Loucy (cell line): ENCODE results near the gene SLC4A8.

Experiments
- H2AFZ ChIP-seq: fragments of 200-600 bp; sonication (generic); 2 replicates; pipeline ENCODE4 v1.6.0; 2016; ENCODE audit warnings: antibody characterized with exemption, mild to moderate bottlenecking, low read length, moderate library complexity
- H3F3A ChIP-seq: fragments of 200-600 bp; 2 replicates; pipeline ENCODE4 v1.6.0; 2016; ENCODE audit warnings: antibody characterized with exemption, low read depth, mild to moderate bottlenecking
- H3K27me3 ChIP-seq: fragments of 200-600 bp; sonication (generic); 2 replicates; pipeline ENCODE4 v1.6.1; 2014; ENCODE audit warnings: low read length, mild to moderate bottlenecking; ENCODE audit not compliant: insufficient read depth, poor library complexity, severe bottlenecking
- H3K36me3 ChIP-seq: fragments of 200-600 bp; sonication (generic); 2 replicates; pipeline ENCODE4 v1.6.1; 2016; ENCODE audit warnings: low read length; ENCODE audit not compliant: insufficient read depth
- H3K4me1 ChIP-seq: fragments of 200-600 bp; sonication (generic); 2 replicates; pipeline ENCODE4 v1.5.1; 2014; ENCODE audit warnings: low read length, mild to moderate bottlenecking; ENCODE audit not compliant: insufficient read depth, poor library complexity, severe bottlenecking
- H3K4me2 ChIP-seq: fragments of 200-600 bp; sonication (generic); 2 replicates; pipeline ENCODE4 v1.6.0; 2014; ENCODE audit warnings: antibody characterized with exemption, low read length, low read depth, mild to moderate bottlenecking; ENCODE audit not compliant: poor library complexity, severe bottlenecking
- H3K4me3 ChIP-seq: fragments of 200-600 bp; sonication (generic); 2 replicates; pipeline ENCODE4 v1.5.1; 2014; ENCODE audit warnings: low read length, mild to moderate bottlenecking, mixed read lengths; ENCODE audit not compliant: poor library complexity, severe bottlenecking
- H3K79me2 ChIP-seq: fragments of 200-600 bp; sonication (generic); 2 replicates; pipeline ENCODE4 v1.6.1; 2014; ENCODE audit warnings: low read length; ENCODE audit not compliant: insufficient read depth
- H3K9ac ChIP-seq: fragments of 200-600 bp; sonication (generic); 2 replicates; pipeline ENCODE4 v1.6.0; 2014; ENCODE audit warnings: mild to moderate bottlenecking, low read depth, low read length, moderate library complexity; ENCODE audit not compliant: poor library complexity, severe bottlenecking
- H3K9me2 ChIP-seq: fragments of 200-600 bp; sonication (generic); replicated peaks from 2 replicates; pipeline ENCODE4 v1.6.1; 2016; ENCODE audit warnings: low read depth, low read length, mixed read lengths
- H3K9me3 ChIP-seq: fragments of 200-600 bp; sonication (generic); 2 replicates; pipeline ENCODE4 v1.6.1; 2014; ENCODE audit warnings: mild to moderate bottlenecking, antibody characterized with exemption, low read length, low read depth; ENCODE audit not compliant: insufficient read depth
- H4K20me1 ChIP-seq: fragments of 200-600 bp; sonication (generic); 2 replicates; pipeline ENCODE4 v1.6.0; 2014; ENCODE audit warnings: antibody characterized with exemption, low read length, mild to moderate bottlenecking; ENCODE audit not compliant: insufficient read depth, poor library complexity, severe bottlenecking
- CTCF ChIP-seq: fragments of 200-600 bp; sonication (generic); conservative IDR thresholded peaks from 2 replicates; pipeline ENCODE4 v1.5.1; 2014; ENCODE audit warnings: mild to moderate bottlenecking, antibody characterized with exemption, low read length
- EZH2phosphoT487 ChIP-seq: fragments of 200-600 bp; IDR thresholded peaks from 2 replicates; pipeline ENCODE4 v1.6.1; 2018; ENCODE audit warnings: antibody characterized with exemption, mild to moderate bottlenecking, moderate library complexity, borderline replicate concordance

SLC4A8 gene

DNA sequence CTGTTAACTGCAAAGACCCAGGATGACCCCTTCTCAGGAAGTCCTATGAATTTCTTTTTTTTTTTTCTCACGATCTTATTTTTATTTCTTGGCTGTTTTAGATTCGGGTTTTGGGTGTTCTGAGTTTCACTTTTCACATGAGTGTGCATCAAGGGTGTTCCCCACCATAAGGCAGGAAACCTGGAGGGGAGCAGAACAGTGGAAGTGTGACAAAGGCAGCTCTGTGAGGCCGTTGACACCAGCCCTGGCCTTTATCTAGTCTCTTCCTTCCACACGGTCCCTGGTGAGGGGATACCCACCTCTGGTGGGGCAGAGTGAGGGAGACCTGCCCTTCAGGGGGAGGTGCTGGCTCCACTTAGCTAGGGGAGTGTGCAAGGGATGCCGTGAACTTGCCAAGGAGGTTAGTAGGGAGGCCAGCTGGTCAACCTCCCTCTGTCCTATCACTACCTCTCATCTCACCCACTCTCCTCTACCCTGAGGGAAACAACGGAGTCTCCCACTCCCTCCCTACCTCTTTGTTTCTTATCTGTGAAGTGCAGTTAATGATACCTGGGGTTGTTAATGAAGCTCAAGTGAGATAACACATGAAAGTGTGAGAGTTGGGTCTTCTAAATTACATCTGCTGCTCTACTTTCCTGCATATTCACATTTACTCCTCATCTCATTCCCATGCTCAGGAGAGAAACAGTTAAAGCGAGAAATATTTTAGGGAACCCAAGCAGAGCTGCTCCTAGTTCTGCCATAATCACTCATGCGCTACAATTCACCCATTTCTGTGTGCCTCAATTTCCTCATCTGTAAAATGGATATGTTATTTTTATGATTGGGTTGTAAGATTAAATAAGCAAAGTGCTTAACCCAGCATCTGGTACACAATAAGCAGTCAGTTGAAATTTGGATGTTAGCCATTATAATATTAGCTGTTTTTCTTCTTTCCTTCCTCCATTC, 29.1 kb upstream of the SLC4A8 start:
- peaks cover 21% of the 10 kb centered on the region for H3K79me2 ChIP-seq
- H3K9me2 ChIP-seq = no peaks in the 10 kb centered on the region
- H3K4me1 ChIP-seq = peaks cover 47% of the 10 kb centered on the region
- TF ChIP-seq EZH2phosphoT487 (no peak), CTCF (no peak)
- no peaks in the 10 kb centered on the region for H3K27me3 ChIP-seq
- peak overlapping the region; percentile 87 for H3K4me2 ChIP-seq
- H2AFZ ChIP-seq = peak overlapping the region; percentile 56; the same call in 1 of the 2 replicates
- H3F3A ChIP-seq = 0 out of 2 replicates have a peak, but pooled peaks cover 6% of the 10 kb centered on the region
- H3K4me3 ChIP-seq = peak overlapping the region; percentile 80
- H3K36me3 ChIP-seq = no peaks in the 10 kb centered on the region
- H4K20me1 ChIP-seq = no peaks in the 10 kb centered on the region
- H3K9ac ChIP-seq = peak overlapping the region; percentile 54
- no peaks in the 10 kb centered on the region for H3K9me3 ChIP-seq

DNA sequence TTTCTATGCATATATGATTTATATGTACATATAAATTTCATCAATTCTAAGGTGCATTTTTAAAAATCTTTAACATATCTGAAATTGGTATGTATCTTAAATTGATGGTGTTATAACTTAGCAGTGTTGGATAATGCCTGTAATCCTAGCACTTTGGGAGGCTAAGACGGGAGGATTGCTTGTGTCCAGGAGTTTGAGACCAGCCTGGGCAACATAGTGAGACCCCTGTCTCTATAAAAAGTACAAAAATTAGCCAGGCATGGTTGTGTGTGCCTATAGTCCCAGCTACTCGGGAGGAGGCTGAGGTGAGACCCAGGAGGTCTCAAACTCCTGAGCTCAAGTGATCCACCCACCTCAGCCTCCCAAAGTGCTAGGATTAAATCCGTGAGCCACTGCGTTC, 27.0 kb upstream of the SLC4A8 start:
- no peak overlapping the region for H3K4me2 ChIP-seq
- no peak overlapping the region for H3K4me3 ChIP-seq
- no peaks in the 10 kb centered on the region for H3K9me2 ChIP-seq
- no peaks in the 10 kb centered on the region for H3K36me3 ChIP-seq
- no peaks in the 10 kb centered on the region for H3K27me3 ChIP-seq
- 0 out of 2 replicates have a peak, but pooled peaks cover 6% of the 10 kb centered on the region for H3F3A ChIP-seq
- no peak overlapping the region for H3K9ac ChIP-seq
- H3K9me3 ChIP-seq = no peaks in the 10 kb centered on the region
- H3K79me2 ChIP-seq = 0 out of 2 replicates have a peak, but pooled peaks cover 9% of the 10 kb centered on the region
- no peak overlapping the region for H2AFZ ChIP-seq
- no peaks in the 10 kb centered on the region for H4K20me1 ChIP-seq
- peaks cover 40% of the 10 kb centered on the region for H3K4me1 ChIP-seq
- TF ChIP-seq EZH2phosphoT487 = no peak
- no peak for TF ChIP-seq CTCF

DNA sequence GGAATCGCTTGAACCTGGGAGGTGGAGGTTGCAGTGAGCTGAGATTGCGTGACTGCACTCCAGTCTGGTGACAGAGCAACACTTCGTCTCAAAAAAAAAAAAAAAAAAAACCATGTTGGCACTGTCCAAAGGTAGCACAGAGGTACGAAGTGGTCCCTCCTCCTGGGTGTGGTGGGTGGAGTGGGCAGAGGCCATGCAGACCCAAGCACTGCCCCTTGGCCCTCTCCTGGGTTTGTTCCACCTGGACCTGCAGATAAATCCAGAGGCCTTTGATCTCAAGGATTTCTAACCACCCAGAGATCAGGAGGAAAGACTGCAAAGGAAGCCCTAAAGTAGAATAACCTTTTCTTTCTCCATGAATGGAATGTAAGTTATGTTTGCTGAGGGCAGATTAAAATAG, 24.7 kb upstream of the SLC4A8 start:
- H3K4me3 ChIP-seq = no peak overlapping the region
- TF ChIP-seq EZH2phosphoT487 = no peak
- no peak for TF ChIP-seq CTCF
- no peaks in the 10 kb centered on the region for H3K36me3 ChIP-seq
- no peak overlapping the region for H2AFZ ChIP-seq
- no peaks in the 10 kb centered on the region for H3K9me3 ChIP-seq
- H3K4me1 ChIP-seq = peaks cover 18% of the 10 kb centered on the region
- H3K4me2 ChIP-seq = no peak overlapping the region
- H3K9me2 ChIP-seq = no peaks in the 10 kb centered on the region
- H4K20me1 ChIP-seq = no peaks in the 10 kb centered on the region
- H3K9ac ChIP-seq = no peak overlapping the region
- H3K79me2 ChIP-seq = no peaks in the 10 kb centered on the region
- H3F3A ChIP-seq = no peaks in the 10 kb centered on the region
- no peaks in the 10 kb centered on the region for H3K27me3 ChIP-seq
